DMS79 (cell line): ENCODE data around the gene EXOC2.
"Not testable (repeated sequence)": the region's sequence is repeated elsewhere in the genome, so short reads cannot be mapped to it uniquely, and the experiment has no call there.

ENCODE experiments used
- DNase-seq: peaks from one replicate; lab custom pipeline; 2025; lab: John Stamatoyannopoulos, UW

Gene EXOC2

GRCh38 chr6:626236-626635, 66.7 kb downstream of the EXOC2 start:
- DNase-seq = no peak

- no peak for DNase-seq
Observed at GRCh38 chr6:624979-625378, 68.0 kb downstream of the EXOC2 start.

- DNase-seq = no peak
Observed at GRCh38 chr6:622462-622861, 70.5 kb downstream of the EXOC2 start.

GRCh38 chr6:621931-622330, 71.0 kb downstream of the EXOC2 start:
- DNase-seq = no peak

- DNase-seq = no peak
Observed at GRCh38 chr6:620950-621349, 72.0 kb downstream of the EXOC2 start.

GRCh38 chr6:620166-620565, 72.8 kb downstream of the EXOC2 start:
- no peak for DNase-seq

GRCh38 chr6:617456-618100, 75.4 kb downstream of the EXOC2 start:
- DNase-seq = no peak

- DNase-seq = no peak
Observed at GRCh38 chr6:613981-614380, 79.0 kb downstream of the EXOC2 start.

- DNase-seq = no peak
Observed at GRCh38 chr6:611928-612327, 81.0 kb downstream of the EXOC2 start.

- no peak for DNase-seq
Observed at GRCh38 chr6:610882-611281, 82.1 kb downstream of the EXOC2 start.

- DNase-seq = no peak
Observed at GRCh38 chr6:609905-610304, 83.0 kb downstream of the EXOC2 start.

GRCh38 chr6:606829-607379, 86.0 kb downstream of the EXOC2 start:
- DNase-seq = no peak

- not testable (repeated sequence) for DNase-seq
Observed at GRCh38 chr6:605895-606294, 87.0 kb downstream of the EXOC2 start.

- no peak for DNase-seq
Observed at GRCh38 chr6:604579-604978, 88.4 kb downstream of the EXOC2 start.

GRCh38 chr6:603265-603664, 89.7 kb downstream of the EXOC2 start:
- no peak for DNase-seq

GRCh38 chr6:599576-600448, 93.1 kb downstream of the EXOC2 start:
- DNase-seq = no peak

GRCh38 chr6:593907-594212, 99.1 kb downstream of the EXOC2 start:
- no peak for DNase-seq

- no peak for DNase-seq
Observed at GRCh38 chr6:593139-593906, 99.6 kb downstream of the EXOC2 start.

- DNase-seq = no peak
Observed at GRCh38 chr6:589090-589489, 103.8 kb downstream of the EXOC2 start.

GRCh38 chr6:586553-586952, 106.4 kb downstream of the EXOC2 start:
- no peak for DNase-seq

GRCh38 chr6:583635-584034, 109.3 kb downstream of the EXOC2 start:
- no peak for DNase-seq

GRCh38 chr6:583116-583515, 109.8 kb downstream of the EXOC2 start:
- no peak for DNase-seq

- DNase-seq = no peak
Observed at GRCh38 chr6:582370-582769, 110.6 kb downstream of the EXOC2 start.
